Esophagus squamous epithelium (tissue), 5 donors: Measurements from ENCODE around the gene MEPE. TPM values are rescaled to one million over a fixed set of nuclear protein-coding genes. Genes with fewer than 3 reads are reported as not detected.

Experiments used
- DNase-seq: peaks from one replicate; lab custom pipeline; 2025; lab: John Stamatoyannopoulos, UW
- H3K27ac ChIP-seq, 4 donors: fragments of 200-600 bp; sonication (generic); one replicate each; pipeline ENCODE4 v1.5.1; 2016 to 2019; ENCODE audit warnings: mild to moderate bottlenecking in 1 of 4
- H3K27me3 ChIP-seq, 4 donors: fragments of 200-600 bp; sonication (generic); 1 replicate in 3 of 4; 2 replicates in 1 of 4; pipeline versions ENCODE4 v1.5.1 to v1.6.0; 2017 to 2021; ENCODE audit warnings: antibody characterized with exemption in 1 of 4
- H3K36me3 ChIP-seq, 3 donors: fragments of 200-600 bp; sonication (generic); one replicate each; pipeline ENCODE4 v1.5.1; 2016 to 2019
- H3K4me1 ChIP-seq, 3 donors: fragments of 200-600 bp; sonication (generic); one replicate each; pipeline ENCODE4 v1.5.1; 2017 to 2019
- H3K4me3 ChIP-seq, 4 donors: fragments of 200-600 bp; sonication (generic); 1 replicate in 3 of 4; 2 replicates in 1 of 4; pipeline ENCODE4 v1.5.1; 2016 to 2019; ENCODE audit warnings: mild to moderate bottlenecking in 2 of 4, moderate library complexity in 1 of 4
- H3K9me3 ChIP-seq, 3 donors: fragments of 200-600 bp; sonication (generic); one replicate each; pipeline ENCODE4 v1.5.1; 2016 to 2019
- POLR2A ChIP-seq, 4 donors: fragments of 450-650 bp; IDR thresholded peaks; one replicate each; pipeline ENCODE4 v1.6.1; 2017; ENCODE audit warnings: antibody characterized with exemption in 4 of 4, mild to moderate bottlenecking in 4 of 4, moderate library complexity in 3 of 4
- WGBS, 2 donors: methylation state at CpG; one replicate each; pipeline ENCODE4 v1.1.5; 2018; 5-methylcytosine and 5-hydroxymethylcytosine counted together
- intact Hi-C: fragments of 100-400 bp; cut with DNase I; formaldehyde crosslinking; loops from one replicate; pipeline ENCODE4 v1.15.0; 2022
- total RNA-seq, 4 donors: library from RNA; depleted of rRNA; stranded (reverse); fragments of >200 nt; gene quantifications; one replicate each; pipeline ENCODE4 v1.1.0, GENCODE V29; 2016
- TF ChIP-seq, protein P1 (sequence below), 6 experiments: fragments of 450-650 bp in 4 of 6; fragments of 200-600 bp in 2 of 6; sonication (generic) in 2 of 6; IDR thresholded peaks; one replicate each; pipeline ENCODE4 v1.5.1; 2016 to 2019; ENCODE audit warnings: antibody characterized with exemption in 6 of 6, mild to moderate bottlenecking in 4 of 6, moderate library complexity in 4 of 6
- donor health status: DM: yes; HTN: yes; CAD: no.

The MEPE gene
- total RNA-seq, 4 donors from 2014 or later, result not detected

GRCh38 chr4:87863486-87863885 is 30.7 kb downstream of the MEPE start:
- no peak for TF ChIP-seq POLR2A (IDR thresholded peaks at IDR 0.05)
- TF ChIP-seq, protein P1, sequence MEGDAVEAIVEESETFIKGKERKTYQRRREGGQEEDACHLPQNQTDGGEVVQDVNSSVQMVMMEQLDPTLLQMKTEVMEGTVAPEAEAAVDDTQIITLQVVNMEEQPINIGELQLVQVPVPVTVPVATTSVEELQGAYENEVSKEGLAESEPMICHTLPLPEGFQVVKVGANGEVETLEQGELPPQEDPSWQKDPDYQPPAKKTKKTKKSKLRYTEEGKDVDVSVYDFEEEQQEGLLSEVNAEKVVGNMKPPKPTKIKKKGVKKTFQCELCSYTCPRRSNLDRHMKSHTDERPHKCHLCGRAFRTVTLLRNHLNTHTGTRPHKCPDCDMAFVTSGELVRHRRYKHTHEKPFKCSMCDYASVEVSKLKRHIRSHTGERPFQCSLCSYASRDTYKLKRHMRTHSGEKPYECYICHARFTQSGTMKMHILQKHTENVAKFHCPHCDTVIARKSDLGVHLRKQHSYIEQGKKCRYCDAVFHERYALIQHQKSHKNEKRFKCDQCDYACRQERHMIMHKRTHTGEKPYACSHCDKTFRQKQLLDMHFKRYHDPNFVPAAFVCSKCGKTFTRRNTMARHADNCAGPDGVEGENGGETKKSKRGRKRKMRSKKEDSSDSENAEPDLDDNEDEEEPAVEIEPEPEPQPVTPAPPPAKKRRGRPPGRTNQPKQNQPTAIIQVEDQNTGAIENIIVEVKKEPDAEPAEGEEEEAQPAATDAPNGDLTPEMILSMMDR (IDR thresholded peaks at IDR 0.05), result no peak
- intact Hi-C loops, result no loop called here
- no peaks in the 10 kb centered on the region for H3K4me1 ChIP-seq
- no peak overlapping the region for H3K27ac ChIP-seq
- no peaks in the 10 kb centered on the region for H3K36me3 ChIP-seq
- peaks cover 0 to 5% (median 0%) of the 10 kb centered on the region in 4 donors for H3K27me3 ChIP-seq
- DNase-seq, result no peak
- WGBS, 2 donors, result no CpG with 5 or more reads among the region's 23 CpGs
- no peaks in the 10 kb centered on the region for H3K9me3 ChIP-seq
- no peak overlapping the region for H3K4me3 ChIP-seq

DNA sequence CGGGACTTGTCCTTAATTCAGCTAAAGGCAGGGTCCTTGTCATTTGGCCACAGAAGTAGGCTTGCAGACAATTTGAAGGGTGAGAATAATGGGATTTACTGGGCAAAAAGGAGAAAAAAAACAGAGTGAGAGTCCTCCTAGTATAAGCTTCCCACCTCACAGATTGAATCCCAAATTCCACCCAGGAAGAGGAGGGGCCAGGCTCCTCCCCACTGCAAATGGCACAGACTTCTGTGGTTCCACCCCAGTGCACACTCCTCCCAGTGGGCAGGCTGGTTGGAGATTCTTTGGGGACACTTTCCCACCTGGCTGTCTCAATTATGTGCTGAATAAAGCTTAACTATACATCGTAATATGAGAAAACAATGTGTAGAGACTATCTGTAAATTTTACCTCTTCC is 31.6 kb downstream of the MEPE start:
- Histone ChIP-seq H3K4me3 (no peak overlapping the region), H3K9me3 (no peaks in the 10 kb centered on the region), H3K36me3 (no peaks in the 10 kb centered on the region), H3K27me3 (no peaks in the 10 kb centered on the region), H3K4me1 (no peaks in the 10 kb centered on the region), H3K27ac (no peak overlapping the region)
- TF ChIP-seq, protein P1 (IDR thresholded peaks at IDR 0.05), result no peak
- no peak for TF ChIP-seq POLR2A (IDR thresholded peaks at IDR 0.05)
- intact Hi-C loops, result no loop called here
- DNase-seq, result no peak
- WGBS, 2 donors, result 82 to 93% methylated on average over 2 of the region's 2 CpGs

- 34 to 36% methylated on average over 3 of the region's 3 CpGs for WGBS, 2 donors
- TF ChIP-seq POLR2A (IDR thresholded peaks at IDR 0.05), result no peak
- TF ChIP-seq, protein P1 (IDR thresholded peaks at IDR 0.05), result no peak
- H3K4me3 ChIP-seq, result no peak overlapping the region
- intact Hi-C loops, result no loop called here
- no peaks in the 10 kb centered on the region for H3K27me3 ChIP-seq
- no peak overlapping the region for H3K27ac ChIP-seq
- no peak for DNase-seq
- H3K4me1 ChIP-seq, result no peaks in the 10 kb centered on the region
- no peaks in the 10 kb centered on the region for H3K9me3 ChIP-seq
- H3K36me3 ChIP-seq, result no peaks in the 10 kb centered on the region
These were observed 32.5 kb downstream of the MEPE start for GRCh38 chr4:87865288-87865687.

DNA sequence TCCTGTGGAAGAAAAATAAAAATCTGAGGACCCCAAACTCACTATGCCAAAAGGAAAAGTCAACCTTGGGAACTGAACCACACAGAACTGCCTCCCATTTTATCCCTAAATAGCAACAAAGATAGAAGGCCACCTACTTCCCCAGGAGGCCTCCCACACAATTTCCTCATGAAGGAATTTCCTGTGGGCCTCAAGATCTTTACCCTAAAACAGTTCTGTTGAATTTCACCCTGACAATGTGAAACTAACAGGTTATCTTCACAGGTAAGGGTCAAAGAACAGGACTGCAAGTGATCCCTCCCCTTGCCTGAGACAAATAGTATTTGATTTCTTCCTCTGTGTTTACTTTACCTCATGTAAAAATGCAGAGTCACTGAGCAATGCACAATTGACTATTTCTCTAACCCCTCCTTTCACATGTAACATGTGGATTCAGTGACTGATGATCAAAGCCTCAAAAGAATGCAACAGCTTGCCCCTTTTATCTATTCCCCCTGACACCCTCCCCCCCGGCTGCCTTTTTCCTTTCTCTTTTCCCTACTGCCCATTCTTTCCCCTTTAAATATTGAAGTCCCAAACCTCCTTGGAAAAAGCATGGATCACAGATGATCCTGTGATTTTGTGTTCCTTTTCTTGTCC is 33.3 kb downstream of the MEPE start:
- Histone ChIP-seq H3K27ac (no peak overlapping the region), H3K27me3 (no peaks in the 10 kb centered on the region), H3K4me1 (no peaks in the 10 kb centered on the region), H3K4me3 (no peak overlapping the region), H3K9me3 (no peaks in the 10 kb centered on the region), H3K36me3 (no peaks in the 10 kb centered on the region)
- TF ChIP-seq POLR2A (IDR thresholded peaks at IDR 0.05), result no peak
- TF ChIP-seq, protein P1 (IDR thresholded peaks at IDR 0.05), result no peak
- no peak for DNase-seq
- 33 to 63% methylated on average over 1 of the region's 1 CpG for WGBS, 2 donors
- intact Hi-C loops, result no loop called here

- TF ChIP-seq POLR2A (IDR thresholded peaks at IDR 0.05), result no peak
- TF ChIP-seq, protein P1 (IDR thresholded peaks at IDR 0.05), result no peak
- DNase-seq, result no peak
- no peak overlapping the region for H3K4me3 ChIP-seq
- H3K9me3 ChIP-seq, result no peaks in the 10 kb centered on the region
- no peaks in the 10 kb centered on the region for H3K27me3 ChIP-seq
- 10 to 25% methylated on average over 1 of the region's 1 CpG for WGBS, 2 donors
- no peak overlapping the region for H3K27ac ChIP-seq
- intact Hi-C loops, result no loop called here
- no peaks in the 10 kb centered on the region for H3K4me1 ChIP-seq
- no peaks in the 10 kb centered on the region for H3K36me3 ChIP-seq
These were observed 35.8 kb downstream of the MEPE start for GRCh38 chr4:87868522-87868921.
